ENCODE measurements around the gene CASZ1. TPM values are rescaled to one million over a fixed set of nuclear protein-coding genes. Genes with fewer than 3 reads are reported as not detected.

CASZ1 gene
- total RNA-seq, 4 donors from 2014 or later = 140 to 210 (median 169) TPM

GRCh38 chr1:10709165-10709564, 87.3 kb downstream of the CASZ1 start:
- intact Hi-C loops (cut with DNase I; ENCODE audit: low total_unique reads) = no loop called here
- no peak overlapping the region for H3K4me3 ChIP-seq (ENCODE audit: low read depth, poor library complexity, severe bottlenecking)
- 81 to 86% methylated on average over 15 of the region's 16 CpGs for WGBS, 2 donors
- no peak for DNase-seq (ENCODE audit: low spot score in 2 of 2)
- no peak for TF ChIP-seq POLR2A (IDR thresholded peaks at IDR 0.05)
- no peak for TF ChIP-seq CTCF (IDR thresholded peaks at IDR 0.05)

- intact Hi-C loops (cut with DNase I; ENCODE audit: low total_unique reads) = no loop called here
- H3K4me3 ChIP-seq (ENCODE audit: low read depth, poor library complexity, severe bottlenecking) = no peak overlapping the region
- DNase-seq (ENCODE audit: low spot score in 2 of 2) = no peak
- WGBS, 2 donors = 69 to 76% methylated on average over 11 of the region's 11 CpGs
- TF ChIP-seq POLR2A (IDR thresholded peaks at IDR 0.05) (no peak), CTCF (IDR thresholded peaks at IDR 0.05) (no peak)
Measured at GRCh38 chr1:10708757-10709156, 87.7 kb downstream of the CASZ1 start.

GRCh38 chr1:10707208-10707607, 89.2 kb downstream of the CASZ1 start:
- DNase-seq (ENCODE audit: low spot score in 2 of 2) = no peak
- intact Hi-C loops (cut with DNase I; ENCODE audit: low total_unique reads) = no loop called here
- no peak overlapping the region for H3K4me3 ChIP-seq (ENCODE audit: low read depth, poor library complexity, severe bottlenecking)
- WGBS, 2 donors = 89 to 93% methylated on average over 12 of the region's 12 CpGs
- TF ChIP-seq CTCF (IDR thresholded peaks at IDR 0.05) (no peak), POLR2A (IDR thresholded peaks at IDR 0.05) (no peak)

- DNase-seq (ENCODE audit: low spot score in 2 of 2) = no peak
- no peak overlapping the region for H3K4me3 ChIP-seq (ENCODE audit: low read depth, poor library complexity, severe bottlenecking)
- intact Hi-C loops (cut with DNase I; ENCODE audit: low total_unique reads) = no loop called here
- WGBS, 2 donors = 83 to 88% methylated on average over 16 of the region's 16 CpGs
- TF ChIP-seq CTCF (IDR thresholded peaks at IDR 0.05) = no peak
- no peak for TF ChIP-seq POLR2A (IDR thresholded peaks at IDR 0.05)
Measured at GRCh38 chr1:10706376-10706913, 90.0 kb downstream of the CASZ1 start.

GRCh38 chr1:10705953-10706352, 90.5 kb downstream of the CASZ1 start:
- WGBS, 2 donors = 92 to 94% methylated on average over 13 of the region's 13 CpGs
- TF ChIP-seq CTCF (IDR thresholded peaks at IDR 0.05) (no peak), POLR2A (IDR thresholded peaks at IDR 0.05) (no peak)

GRCh38 chr1:10704368-10704882, 92.0 kb downstream of the CASZ1 start:
- intact Hi-C loops (cut with DNase I; ENCODE audit: low total_unique reads) = no loop called here
- H3K4me3 ChIP-seq (ENCODE audit: low read depth, poor library complexity, severe bottlenecking) = no peak overlapping the region
- 81 to 85% methylated on average over 36 to 44 of the region's 44 CpGs for WGBS, 2 donors
- no peak for TF ChIP-seq CTCF (IDR thresholded peaks at IDR 0.05)
- no peak for TF ChIP-seq POLR2A (IDR thresholded peaks at IDR 0.05)
- no peak for DNase-seq (ENCODE audit: low spot score in 2 of 2)

More at GRCh38 chr1:10705953-10706352, 90.5 kb downstream of the CASZ1 start:
- no peak overlapping the region for H3K4me3 ChIP-seq (ENCODE audit: low read depth, poor library complexity, severe bottlenecking)
- intact Hi-C loops (cut with DNase I; ENCODE audit: low total_unique reads) = no loop called here
- no peak for DNase-seq (ENCODE audit: low spot score in 2 of 2)

Measured in lower leg skin (tissue), 4 donors.